Activated CD4-positive, alpha-beta memory T cell treated with anti-CD3 and anti-CD28 coated beads for 36 hours (primary cell): ENCODE results near the gene ELMO1. TPM values are rescaled to one million over a fixed set of nuclear protein-coding genes. Genes with fewer than 3 reads are reported as not detected.
A peak's percentile ranks its signal among the peaks of the same experiment; 100 is the strongest.

Experiments
- CTCF ChIA-PET: fragments of 350-600 bp; sonication (Branson Sonifier 250); formaldehyde crosslinking; loops from one replicate; lab custom pipeline; 2021; ENCODE audit warnings: antibody characterized with exemption, inconsistent platforms; lab: Charles Lee
- POLR2A ChIA-PET: fragments of 350-600 bp; sonication (Branson Sonifier 250); formaldehyde crosslinking; loops from one replicate; lab custom pipeline; 2021; ENCODE audit warnings: antibody characterized with exemption; lab: Charles Lee
- DNase-seq: peaks from one replicate; pipeline ENCODE4 v3.0.0-alpha.2; 2020
- H3K27ac Mint-ChIP-seq: one replicate; pipeline ENCODE4 v1.8.0; 2021; ENCODE audit warnings: mixed read lengths
- H3K27me3 Mint-ChIP-seq: one replicate; pipeline ENCODE4 v1.8.0; 2021; ENCODE audit warnings: mixed read lengths
- H3K36me3 Mint-ChIP-seq: one replicate; pipeline ENCODE4 v1.8.0; 2021; ENCODE audit warnings: mixed read lengths
- H3K4me1 Mint-ChIP-seq: one replicate; pipeline ENCODE4 v1.8.0; 2021; ENCODE audit warnings: low read depth, mixed read lengths
- H3K4me3 Mint-ChIP-seq: one replicate; pipeline ENCODE4 v1.8.0; 2021; ENCODE audit warnings: mild to moderate bottlenecking, mixed read lengths
- H3K9me3 Mint-ChIP-seq: one replicate; pipeline ENCODE4 v1.8.0; 2021; ENCODE audit warnings: mixed read lengths
- intact Hi-C: fragments of 100-400 bp; cut with micrococcal nuclease; formaldehyde crosslinking; loops from one replicate; pipeline ENCODE4 v1.15.1; 2023
- total RNA-seq, 2 experiments: library from RNA; stranded (reverse); gene quantifications; one replicate each; pipeline ENCODE4 v1.2.3, GENCODE V29; 2021

Gene ELMO1
- total RNA-seq, 2 experiments from 2014 or later, result 88.7 to 93.3 TPM

DNA sequence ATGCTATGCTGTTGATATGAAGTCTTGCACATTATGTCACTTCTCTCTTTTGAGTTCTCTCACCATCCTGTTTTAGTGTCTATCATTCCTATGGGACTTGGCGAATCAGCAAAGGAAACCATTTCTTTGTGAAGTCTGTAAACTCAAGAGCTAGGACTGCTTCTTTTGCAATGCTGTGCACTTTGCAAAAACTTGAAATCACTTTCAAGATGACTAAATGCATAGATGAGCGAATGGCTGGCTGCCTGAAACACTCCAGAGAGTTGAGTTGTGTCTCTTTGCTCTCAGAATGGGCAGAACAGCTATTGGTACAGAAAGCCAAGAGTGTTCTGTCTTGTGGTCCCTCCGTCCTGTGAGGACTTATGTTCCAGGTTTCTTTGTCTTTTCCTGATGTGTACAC, 18.3 kb upstream of the ELMO1 start:
- no peaks in the 10 kb centered on the region for H3K36me3 Mint-ChIP-seq
- no peak for DNase-seq
- POLR2A ChIA-PET, result no interaction called here
- H3K27me3 Mint-ChIP-seq, result peaks cover 4% of the 10 kb centered on the region
- CTCF ChIA-PET, result interaction anchor here (1.3 kb wide), 1 partner anchor 29 kb away, joined by 5 read pairs; no protein-coding TSS in a partner anchor
- no peak overlapping the region for H3K27ac Mint-ChIP-seq
- no peak overlapping the region for H3K4me3 Mint-ChIP-seq
- H3K4me1 Mint-ChIP-seq, result peaks cover 6% of the 10 kb centered on the region
- intact Hi-C loops, result no loop called here
- no peaks in the 10 kb centered on the region for H3K9me3 Mint-ChIP-seq

DNA sequence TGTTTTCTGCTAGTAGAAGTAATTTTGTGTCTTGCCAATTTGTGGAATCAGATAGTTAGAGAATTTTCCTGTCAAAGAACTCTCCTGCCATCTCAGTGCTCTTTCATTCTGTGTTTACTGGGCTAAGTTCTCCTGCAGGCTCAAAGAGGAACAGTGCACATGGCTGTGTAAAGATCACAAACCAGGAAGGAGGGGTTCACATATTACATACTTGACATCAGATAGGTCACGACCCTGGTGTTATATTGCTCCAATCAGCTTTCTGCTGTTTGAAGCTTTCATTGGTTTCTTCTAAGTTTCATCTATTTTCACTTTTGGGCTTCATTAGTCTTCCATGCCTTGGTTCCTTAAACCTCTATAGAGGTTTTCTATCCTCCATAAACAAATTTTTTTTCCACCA, 13.5 kb upstream of the ELMO1 start:
- H3K27ac Mint-ChIP-seq, result no peak overlapping the region
- H3K36me3 Mint-ChIP-seq, result no peaks in the 10 kb centered on the region
- intact Hi-C loops, result no loop called here
- H3K4me1 Mint-ChIP-seq, result peaks cover 6% of the 10 kb centered on the region
- POLR2A ChIA-PET, result no interaction called here
- H3K9me3 Mint-ChIP-seq, result no peaks in the 10 kb centered on the region
- CTCF ChIA-PET, result interaction anchor here (0.7 kb wide), 1 partner anchor 33 kb away, joined by 4 read pairs; no protein-coding TSS in a partner anchor
- no peak overlapping the region for H3K4me3 Mint-ChIP-seq
- H3K27me3 Mint-ChIP-seq, result peaks cover 6% of the 10 kb centered on the region
- DNase-seq, result no peak

DNA sequence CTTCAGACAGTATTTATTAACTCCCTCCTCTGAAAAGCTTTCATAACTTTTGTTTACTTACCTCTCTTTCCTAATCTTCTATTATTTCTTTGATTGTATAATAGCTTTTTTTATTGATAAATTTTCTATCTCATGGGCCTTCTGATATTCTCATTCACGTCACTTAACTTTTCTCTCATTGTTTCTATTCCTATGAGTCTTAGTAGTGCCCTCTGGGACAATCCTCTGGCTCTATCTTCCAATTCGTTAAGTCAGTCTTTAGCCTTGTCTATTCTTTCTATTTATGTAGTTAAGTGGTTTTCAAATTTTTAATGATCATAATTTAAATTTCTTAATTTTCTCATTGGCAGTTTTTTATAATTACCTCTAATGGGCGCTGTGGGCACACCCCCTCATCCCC, 6.4 kb upstream of the ELMO1 start:
- intact Hi-C loops, result no loop called here
- Mint-ChIP-seq H3K27ac (no peak overlapping the region), H3K4me3 (no peak overlapping the region), H3K36me3 (no peaks in the 10 kb centered on the region), H3K4me1 (peaks cover 4% of the 10 kb centered on the region), H3K27me3 (peaks cover 4% of the 10 kb centered on the region), H3K9me3 (no peaks in the 10 kb centered on the region)
- ChIA-PET CTCF (interaction anchor here (2.4 kb wide), 1 partner anchor 40 kb away, joined by 7 read pairs; no protein-coding TSS in a partner anchor), POLR2A (interaction anchor here (1.4 kb wide), 1 partner anchor 15 kb away, joined by 5 read pairs; no protein-coding TSS in a partner anchor)
- DNase-seq, result no peak

DNA sequence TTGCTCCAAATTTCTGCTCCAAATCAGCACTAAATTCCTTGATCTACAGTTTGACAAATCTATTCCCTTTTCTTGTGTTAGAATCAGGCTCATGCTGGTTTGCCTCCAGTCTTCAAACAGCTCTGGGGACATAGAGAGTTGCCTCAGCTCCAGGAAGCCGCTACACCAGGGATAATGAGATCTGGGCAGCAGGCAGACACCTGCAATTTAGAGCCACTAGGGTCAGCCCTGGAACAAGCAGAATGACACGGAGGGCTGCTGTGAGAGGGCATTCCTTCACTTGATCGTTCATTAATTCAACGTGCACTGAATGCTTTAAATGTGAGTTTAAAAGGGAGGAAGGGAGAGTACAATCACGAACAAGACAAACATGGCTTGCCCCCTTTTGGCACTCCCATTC, 3.7 kb upstream of the ELMO1 start:
- Mint-ChIP-seq H3K4me3 (no peak overlapping the region), H3K9me3 (no peaks in the 10 kb centered on the region), H3K36me3 (peaks cover 7% of the 10 kb centered on the region), H3K27me3 (peaks cover 1% of the 10 kb centered on the region), H3K27ac (no peak overlapping the region), H3K4me1 (peaks cover 12% of the 10 kb centered on the region)
- POLR2A ChIA-PET, result no interaction called here
- DNase-seq, result no peak
- intact Hi-C loops, result loop anchor here (5.0 kb wide), 1 partner anchor 45 kb away; no protein-coding TSS in a partner anchor
- CTCF ChIA-PET, result interaction anchor here (0.9 kb wide), 1 partner anchor 270 kb away, joined by 3 read pairs; no protein-coding TSS in a partner anchor

DNA sequence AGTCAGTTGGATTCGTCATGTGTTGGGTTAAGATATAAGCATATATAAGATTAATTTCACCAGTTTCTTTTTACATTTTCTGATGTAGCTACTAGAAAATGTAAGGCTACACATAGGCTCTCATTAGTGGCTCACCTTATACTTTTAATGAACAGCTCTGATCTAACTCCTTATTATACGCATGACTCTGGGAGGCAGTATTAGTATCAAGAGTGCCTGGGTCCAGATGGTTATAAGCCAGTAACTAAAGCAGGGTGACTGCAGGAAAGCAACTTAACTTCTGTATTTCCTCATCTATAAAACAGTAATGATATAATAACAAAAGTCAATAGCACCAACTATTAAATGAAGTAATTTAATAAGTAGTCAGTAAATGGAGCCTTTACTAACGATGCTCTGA, 1.4 kb upstream of the ELMO1 start:
- Mint-ChIP-seq H3K27me3 (peaks cover 1% of the 10 kb centered on the region), H3K27ac (no peak overlapping the region), H3K4me3 (peak overlapping the region; percentile 22), H3K36me3 (peaks cover 10% of the 10 kb centered on the region), H3K9me3 (no peaks in the 10 kb centered on the region), H3K4me1 (peaks cover 32% of the 10 kb centered on the region)
- DNase-seq, result no peak
- CTCF ChIA-PET, result interaction anchor here (0.7 to 4.4 kb wide), 18 partner anchors 9 to 268 kb away, joined by 3 to 69 read pairs (median 4); no protein-coding TSS in a partner anchor
- POLR2A ChIA-PET, result interaction anchor here (5.5 kb wide), 1 partner anchor 95 kb away, joined by 55 read pairs; no protein-coding TSS in a partner anchor
- intact Hi-C loops, result loop anchor here (5.0 kb wide), 1 partner anchor 47 kb away; no protein-coding TSS in a partner anchor

DNA sequence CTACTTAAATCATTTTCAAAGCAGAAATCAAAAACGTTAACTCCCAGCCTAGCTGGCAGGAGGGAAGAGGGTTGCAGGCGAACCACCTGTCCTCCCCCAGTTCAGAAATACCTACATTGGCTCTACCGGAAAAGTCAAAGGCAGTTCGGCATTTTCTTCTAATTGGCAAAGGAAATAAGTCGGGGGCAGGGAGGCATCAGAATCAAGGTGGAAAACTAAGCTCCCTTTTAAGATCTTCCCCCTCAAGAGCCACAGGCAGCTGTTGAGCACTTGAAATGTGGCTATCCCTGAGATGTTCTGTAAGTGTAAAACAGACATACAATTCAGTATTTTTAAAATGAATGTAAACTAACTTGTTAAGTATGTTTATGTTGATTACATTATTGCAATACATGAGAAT, 957 bp upstream of the ELMO1 start:
- H3K27me3 Mint-ChIP-seq, result peaks cover 1% of the 10 kb centered on the region
- H3K4me1 Mint-ChIP-seq, result peaks cover 36% of the 10 kb centered on the region
- intact Hi-C loops, result loop anchor here (1.0 to 10.0 kb wide), 7 partner anchors 48 to 1755 kb away; partner anchors contain the start of gene HERPUD2
- H3K4me3 Mint-ChIP-seq, result peak overlapping the region; percentile 87
- peak overlapping the region; percentile 96 for H3K27ac Mint-ChIP-seq
- ChIA-PET CTCF (interaction anchor here (0.7 to 4.4 kb wide), 25 partner anchors 8 to 268 kb away, joined by 3 to 69 read pairs (median 5); no protein-coding TSS in a partner anchor), POLR2A (interaction anchor here (1.0 to 5.5 kb wide), 7 partner anchors 10 to 139 kb away, joined by 3 to 55 read pairs (median 5); no protein-coding TSS in a partner anchor)
- no peaks in the 10 kb centered on the region for H3K9me3 Mint-ChIP-seq
- peaks cover 14% of the 10 kb centered on the region for H3K36me3 Mint-ChIP-seq
- DNase-seq, result no peak

DNA sequence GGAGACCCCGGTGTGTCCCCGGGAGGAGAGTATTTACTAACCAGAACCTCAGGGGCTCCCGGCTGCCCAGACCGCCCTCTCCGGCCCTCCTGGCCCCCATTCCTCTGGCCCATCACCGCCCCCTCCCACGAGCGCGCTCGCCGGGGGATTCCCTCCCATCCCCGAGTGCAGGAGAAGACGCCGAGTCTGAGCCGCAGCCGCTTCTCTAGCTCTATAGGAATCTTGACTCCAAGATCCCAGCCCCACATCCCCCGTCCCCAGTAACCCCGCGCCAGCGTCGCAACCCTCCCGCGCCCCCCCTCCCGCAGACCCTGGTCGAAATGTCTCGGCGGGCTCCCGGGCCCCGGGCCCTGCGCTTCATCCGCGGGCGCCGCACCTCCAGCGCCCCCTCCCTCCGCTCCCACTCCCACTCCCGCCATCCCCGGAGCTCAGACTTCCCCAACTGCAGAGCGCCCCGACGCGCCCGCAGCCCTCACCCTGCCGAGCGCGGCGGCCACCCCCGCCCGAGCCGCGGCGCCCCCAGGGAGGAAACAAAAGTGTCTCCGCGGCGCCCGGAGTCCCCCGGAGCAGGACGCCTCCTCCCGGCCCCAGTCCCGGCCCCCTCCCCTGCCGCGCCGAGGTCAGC, 541 bp downstream of the ELMO1 start:
- Mint-ChIP-seq H3K27ac (peak overlapping the region; percentile 96), H3K27me3 (peaks cover 1% of the 10 kb centered on the region), H3K4me1 (peaks cover 51% of the 10 kb centered on the region), H3K9me3 (no peaks in the 10 kb centered on the region), H3K36me3 (peaks cover 24% of the 10 kb centered on the region), H3K4me3 (peak overlapping the region; percentile 87)
- peak; percentile 48 for DNase-seq
- ChIA-PET POLR2A (interaction anchor here (0.8 to 5.5 kb wide), 18 partner anchors 8 to 137 kb away, joined by 3 to 55 read pairs (median 4); no protein-coding TSS in a partner anchor), CTCF (interaction anchor here (0.7 to 4.4 kb wide), 16 partner anchors 11 to 213 kb away, joined by 3 to 69 read pairs (median 5); no protein-coding TSS in a partner anchor)
- intact Hi-C loops, result loop anchor here (5.0 to 10.0 kb wide), 3 partner anchors 231 to 1753 kb away; partner anchors contain the start of gene HERPUD2

DNA sequence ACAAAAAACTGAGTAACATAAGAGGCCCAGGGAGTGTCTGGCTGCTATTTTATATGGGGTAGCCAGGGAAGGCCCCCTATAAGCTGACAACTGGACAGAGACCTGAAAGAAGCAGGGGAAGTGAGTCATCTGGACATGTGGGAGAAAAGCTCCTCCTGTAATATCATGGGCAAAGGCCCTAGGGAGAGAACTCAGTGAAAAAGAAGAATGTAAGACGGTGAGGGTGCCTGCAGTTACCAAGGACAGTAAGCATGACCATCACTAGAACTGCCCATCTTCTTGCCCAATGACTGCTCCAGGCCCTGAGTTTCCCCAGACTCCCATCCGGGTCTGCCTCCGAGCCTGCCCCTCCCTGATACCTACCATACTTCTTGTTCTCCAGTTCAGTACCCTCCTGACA, 2.3 kb downstream of the ELMO1 start:
- Mint-ChIP-seq H3K36me3 (peaks cover 28% of the 10 kb centered on the region), H3K4me1 (peaks cover 68% of the 10 kb centered on the region), H3K4me3 (peak overlapping the region; percentile 87), H3K27me3 (peaks cover 1% of the 10 kb centered on the region), H3K9me3 (no peaks in the 10 kb centered on the region), H3K27ac (peak overlapping the region; percentile 96)
- ChIA-PET POLR2A (interaction anchor here (0.8 to 5.5 kb wide), 7 partner anchors 9 to 92 kb away, joined by 3 to 55 read pairs (median 6); no protein-coding TSS in a partner anchor), CTCF (interaction anchor here (0.9 to 4.4 kb wide), 7 partner anchors 9 to 162 kb away, joined by 3 to 69 read pairs (median 4); no protein-coding TSS in a partner anchor)
- intact Hi-C loops, result loop anchor here (2.0 to 10.0 kb wide), 4 partner anchors 14 to 1752 kb away; partner anchors contain the start of gene HERPUD2
- no peak for DNase-seq

DNA sequence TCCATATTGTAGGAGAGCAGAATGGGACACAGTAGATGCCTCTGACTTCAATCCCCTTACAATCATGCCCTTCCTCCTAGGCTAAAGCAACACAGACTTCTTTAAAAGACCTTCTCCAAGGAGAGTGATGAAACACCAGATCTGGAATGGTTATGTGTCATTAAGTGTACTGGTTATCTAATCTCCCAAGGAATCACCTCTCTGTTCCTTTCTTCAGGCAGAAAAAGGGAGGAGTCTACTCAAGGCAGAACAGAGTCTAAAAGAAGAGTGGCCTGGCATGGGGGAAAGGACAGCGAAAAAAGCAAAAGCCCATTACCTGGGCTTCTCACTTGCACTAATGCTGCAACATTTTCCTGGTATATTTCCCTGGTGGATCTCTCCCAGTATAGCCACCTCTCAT, 2.9 kb downstream of the ELMO1 start:
- intact Hi-C loops, result loop anchor here (2.0 to 10.0 kb wide), 4 partner anchors 13 to 1751 kb away; partner anchors contain the start of gene HERPUD2
- H3K4me1 Mint-ChIP-seq, result peaks cover 74% of the 10 kb centered on the region
- H3K9me3 Mint-ChIP-seq, result no peaks in the 10 kb centered on the region
- H3K27me3 Mint-ChIP-seq, result peaks cover 1% of the 10 kb centered on the region
- no peak for DNase-seq
- CTCF ChIA-PET, result interaction anchor here (0.9 to 4.4 kb wide), 2 partner anchors 8 to 37 kb away, joined by 3 to 28 read pairs; no protein-coding TSS in a partner anchor
- POLR2A ChIA-PET, result interaction anchor here (1.0 to 5.5 kb wide), 4 partner anchors 16 to 91 kb away, joined by 3 to 55 read pairs (median 7); no protein-coding TSS in a partner anchor
- H3K36me3 Mint-ChIP-seq, result peaks cover 28% of the 10 kb centered on the region
- peak overlapping the region; percentile 96 for H3K27ac Mint-ChIP-seq
- peak overlapping the region; percentile 11 for H3K4me3 Mint-ChIP-seq

DNA sequence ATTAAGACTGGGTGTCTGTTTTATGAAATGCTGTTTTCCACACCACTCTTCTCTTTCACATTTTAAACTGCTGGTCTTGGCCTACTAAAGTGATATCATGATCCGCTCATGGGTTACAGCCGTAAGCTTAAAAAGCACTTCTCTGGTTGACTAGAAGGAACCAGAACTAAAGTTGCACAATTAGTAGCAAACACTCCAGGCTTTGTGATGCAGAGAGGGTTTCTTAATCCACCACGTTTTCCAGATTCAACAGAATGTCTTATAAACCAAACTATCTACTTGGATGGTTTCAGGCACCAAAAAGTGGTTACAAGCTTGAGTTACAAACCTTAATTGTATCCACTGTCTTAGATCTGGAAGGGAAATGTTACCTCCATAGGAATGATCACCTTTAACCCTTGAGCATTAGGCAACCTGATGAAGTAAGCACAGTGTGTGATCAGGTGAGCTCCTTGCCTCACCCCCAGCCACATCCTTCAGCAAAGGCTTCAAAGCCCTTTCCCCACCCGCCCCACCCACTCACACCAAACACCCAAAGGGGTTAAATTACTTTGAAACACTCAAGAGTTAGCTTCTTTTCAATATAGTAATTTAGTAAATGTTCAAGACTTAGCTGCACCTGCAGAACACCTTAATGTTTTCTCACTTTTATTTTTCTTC, 3.5 kb downstream of the ELMO1 start:
- DNase-seq, result peak; percentile 37
- peak overlapping the region; percentile 96 for H3K27ac Mint-ChIP-seq
- ChIA-PET CTCF (interaction anchor here (0.7 kb wide), 1 partner anchor 72 kb away, joined by 3 read pairs; no protein-coding TSS in a partner anchor), POLR2A (interaction anchor here (1.0 to 5.5 kb wide), 3 partner anchors 15 to 91 kb away, joined by 3 to 55 read pairs (median 4); no protein-coding TSS in a partner anchor)
- intact Hi-C loops, result loop anchor here (5.0 to 10.0 kb wide), 3 partner anchors 228 to 1750 kb away; partner anchors contain the start of gene HERPUD2
- H3K4me3 Mint-ChIP-seq, result peak overlapping the region; percentile 11
- peaks cover 76% of the 10 kb centered on the region for H3K4me1 Mint-ChIP-seq
- peaks cover 1% of the 10 kb centered on the region for H3K27me3 Mint-ChIP-seq
- no peaks in the 10 kb centered on the region for H3K9me3 Mint-ChIP-seq
- H3K36me3 Mint-ChIP-seq, result peaks cover 28% of the 10 kb centered on the region

DNA sequence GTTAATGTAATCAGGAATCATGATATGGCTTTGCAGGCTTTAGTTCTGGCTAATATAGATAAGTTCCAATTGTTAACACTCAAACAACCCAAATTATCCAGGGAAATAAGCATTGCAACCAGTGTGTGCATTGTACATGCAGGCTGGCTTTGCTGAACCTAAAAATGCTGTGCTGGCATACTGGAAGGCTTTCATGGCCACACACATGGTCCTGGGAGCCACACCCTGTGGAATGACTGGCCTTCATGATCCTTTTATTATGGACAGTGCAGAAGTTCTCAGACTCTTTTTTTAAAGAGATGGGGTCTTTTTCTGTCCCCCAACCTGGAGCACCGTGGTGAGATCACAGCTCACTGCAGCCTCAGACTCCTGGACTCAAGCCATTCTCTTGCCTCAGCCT, 5.0 kb downstream of the ELMO1 start:
- peaks cover 25% of the 10 kb centered on the region for H3K36me3 Mint-ChIP-seq
- peaks cover 85% of the 10 kb centered on the region for H3K4me1 Mint-ChIP-seq
- DNase-seq, result no peak
- H3K9me3 Mint-ChIP-seq, result no peaks in the 10 kb centered on the region
- CTCF ChIA-PET, result interaction anchor here (0.6 to 1.1 kb wide), 2 partner anchors 15 to 34 kb away, joined by 3 to 4 read pairs; no protein-coding TSS in a partner anchor
- H3K4me3 Mint-ChIP-seq, result no peak overlapping the region
- POLR2A ChIA-PET, result interaction anchor here (0.7 to 1.5 kb wide), 3 partner anchors 21 to 89 kb away, joined by 3 to 5 read pairs (median 3); no protein-coding TSS in a partner anchor
- intact Hi-C loops, result loop anchor here (10.0 kb wide), 2 partner anchors 1049 to 1749 kb away; partner anchors contain the start of gene HERPUD2
- peaks cover 1% of the 10 kb centered on the region for H3K27me3 Mint-ChIP-seq
- H3K27ac Mint-ChIP-seq, result peak overlapping the region; percentile 96
